ENCODE data around the gene HVCN1. TPM values are rescaled to one million over a fixed set of nuclear protein-coding genes. Genes with fewer than 3 reads are reported as not detected.

The HVCN1 gene
- total RNA-seq, 2 donors from 2014 or later: 10.4 to 44.7 TPM

Other genes with a start within 250 kb of the HVCN1 start
- gene ARPC3, start 238.8 kb downstream of the HVCN1 start, total RNA-seq: 100 to 1,000 TPM; 108 to 123 TPM
- gene GPN3, start 220.9 kb downstream of the HVCN1 start, total RNA-seq: 10 to 100 TPM; 24.2 to 32.3 TPM
- gene FAM216A, start 220.3 kb downstream of the HVCN1 start, total RNA-seq: 1 to 10 TPM; 6.1 to 8.5 TPM
- 100 to 1,000 TPM in 1 of 2 donors, 10 to 100 TPM in 1; 92.0 to 109 TPM for gene VPS29, start 187.0 kb downstream of the HVCN1 start, total RNA-seq
- gene RAD9B, start 186.8 kb downstream of the HVCN1 start, total RNA-seq: 1 to 10 TPM; 2.6 to 3.1 TPM
- gene PPTC7, start 105.8 kb downstream of the HVCN1 start, total RNA-seq: 10 to 100 TPM; 51.7 to 92.3 TPM
- gene TCTN1, start 75.0 kb downstream of the HVCN1 start, total RNA-seq: 10 to 100 TPM; 21.2 to 33.1 TPM
- gene PPP1CC, start 53.8 kb upstream of the HVCN1 start, total RNA-seq: 100 to 1,000 TPM; 137 to 174 TPM
- gene CCDC63, start 157.9 kb upstream of the HVCN1 start, total RNA-seq: not detected
- 10 to 100 TPM; 31.0 to 92.7 TPM for gene MYL2, start 231.5 kb upstream of the HVCN1 start, total RNA-seq